ENCODE data around the gene TMEM175.

TMEM175 gene

DNA sequence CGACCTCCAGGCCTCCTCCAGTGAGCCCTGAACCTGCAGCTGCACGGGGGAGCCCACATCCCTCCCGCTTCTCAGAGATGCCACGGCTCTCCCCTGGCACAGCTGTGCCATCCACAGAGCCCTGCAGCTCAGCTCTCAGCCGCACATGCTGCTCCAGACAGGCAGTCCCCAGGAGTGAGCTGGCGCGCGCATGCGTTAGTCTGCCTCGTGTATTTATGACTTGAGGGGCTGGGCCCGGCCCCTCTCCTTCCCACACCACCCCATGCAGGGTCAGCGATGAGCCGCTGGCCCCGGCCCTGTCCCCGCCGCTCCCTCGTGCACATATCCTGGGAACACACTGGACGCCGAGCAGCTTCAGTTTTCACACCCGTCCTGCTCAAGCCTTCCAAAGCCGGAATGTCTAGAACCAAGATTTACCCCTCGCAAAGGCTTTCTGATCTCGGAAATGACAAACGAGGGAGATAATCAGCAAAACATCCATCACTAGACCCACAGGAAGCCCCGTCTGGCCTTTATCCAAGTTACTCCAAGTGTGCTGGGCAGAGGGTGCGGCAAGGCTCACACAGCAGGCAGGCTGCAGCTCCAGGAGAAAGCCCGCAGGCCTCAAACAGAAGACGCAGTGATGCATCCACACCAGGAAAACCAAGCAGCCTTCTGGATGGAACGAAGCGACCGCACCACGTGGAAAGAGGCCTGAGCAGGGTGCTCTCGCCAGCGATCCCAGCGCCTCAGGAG is 24.4 kb upstream of the TMEM175 start:
- POLR2A ChIA-PET: interaction anchor here (1.0 kb wide), 1 partner anchor 24 kb away, joined by 3 read pairs; the partner anchor contains the start of genes GAK and TMEM175
- no peak for TF ChIP-seq L3MBTL2 (conservative IDR thresholded peaks at IDR 0.05)
- no peak for TF ChIP-seq FOXM1 (IDR thresholded peaks at IDR 0.05; ENCODE audit: borderline replicate concordance)
- no peak for TF ChIP-seq NFRKB (IDR thresholded peaks at IDR 0.05)
- TF ChIP-seq SUZ12 (IDR thresholded peaks at IDR 0.05): no peak
- TF ChIP-seq HDGF (IDR thresholded peaks at IDR 0.05; ENCODE audit: borderline replicate concordance): no peak
- TF ChIP-seq ZNF384 (IDR thresholded peaks at IDR 0.05): no peak
- no peak for TF ChIP-seq TARDBP (IDR thresholded peaks at IDR 0.05)
- TF ChIP-seq SP1 (IDR thresholded peaks at IDR 0.05): no peak
- no peak for TF ChIP-seq BHLHE40 (IDR thresholded peaks at IDR 0.05; ENCODE audit: borderline replicate concordance)
- TF ChIP-seq CTBP1 (IDR thresholded peaks at IDR 0.05; ENCODE audit: borderline replicate concordance): no peak
- TF ChIP-seq ELF4 (IDR thresholded peaks at IDR 0.05): no peak
- TF ChIP-seq LEF1 (IDR thresholded peaks at IDR 0.05; ENCODE audit: borderline replicate concordance): no peak
- TF ChIP-seq ARNT (IDR thresholded peaks at IDR 0.05): no peak
- no peak for TF ChIP-seq FOXA1 (IDR thresholded peaks at IDR 0.05)
- TF ChIP-seq, protein P1, sequence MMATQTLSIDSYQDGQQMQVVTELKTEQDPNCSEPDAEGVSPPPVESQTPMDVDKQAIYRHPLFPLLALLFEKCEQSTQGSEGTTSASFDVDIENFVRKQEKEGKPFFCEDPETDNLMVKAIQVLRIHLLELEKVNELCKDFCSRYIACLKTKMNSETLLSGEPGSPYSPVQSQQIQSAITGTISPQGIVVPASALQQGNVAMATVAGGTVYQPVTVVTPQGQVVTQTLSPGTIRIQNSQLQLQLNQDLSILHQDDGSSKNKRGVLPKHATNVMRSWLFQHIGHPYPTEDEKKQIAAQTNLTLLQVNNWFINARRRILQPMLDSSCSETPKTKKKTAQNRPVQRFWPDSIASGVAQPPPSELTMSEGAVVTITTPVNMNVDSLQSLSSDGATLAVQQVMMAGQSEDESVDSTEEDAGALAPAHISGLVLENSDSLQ (IDR thresholded peaks at IDR 0.05): no peak
- TF ChIP-seq FOXK2 (IDR thresholded peaks at IDR 0.05): no peak
- CTCF ChIA-PET: no interaction called here
- DNase-seq (ENCODE audit: extremely low spot score): no peak

DNA sequence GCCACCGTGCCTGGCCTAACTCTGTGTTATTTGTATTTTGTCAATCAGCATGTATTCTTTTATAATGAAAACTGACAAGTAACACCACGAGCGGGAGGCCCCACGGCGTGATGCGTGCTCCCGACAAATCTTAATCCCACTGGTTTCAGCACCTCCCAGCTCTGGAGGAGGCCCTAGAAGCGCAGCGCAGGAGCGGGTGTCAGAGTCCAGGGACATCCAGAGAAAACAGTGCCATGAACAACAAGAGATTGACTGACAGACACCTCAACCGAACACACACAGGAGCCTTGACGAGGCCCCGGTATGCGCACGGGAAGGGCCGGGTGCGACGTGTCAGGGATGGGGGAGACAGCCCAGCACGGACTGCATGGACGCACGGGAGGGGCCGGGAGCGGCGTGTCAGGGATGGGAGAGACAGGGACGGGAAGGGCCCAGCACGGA is 23.1 kb upstream of the TMEM175 start:
- no peak for DNase-seq (ENCODE audit: extremely low spot score)
- CTCF ChIA-PET: no interaction called here
- TF ChIP-seq FOXK2 (IDR thresholded peaks at IDR 0.05) (no peak), ELF4 (IDR thresholded peaks at IDR 0.05) (no peak), TARDBP (IDR thresholded peaks at IDR 0.05) (no peak), LEF1 (IDR thresholded peaks at IDR 0.05; ENCODE audit: borderline replicate concordance) (no peak), SUZ12 (IDR thresholded peaks at IDR 0.05) (no peak), HDGF (IDR thresholded peaks at IDR 0.05; ENCODE audit: borderline replicate concordance) (no peak), L3MBTL2 (conservative IDR thresholded peaks at IDR 0.05) (no peak), NFRKB (IDR thresholded peaks at IDR 0.05) (no peak), ARNT (IDR thresholded peaks at IDR 0.05) (no peak), CTBP1 (IDR thresholded peaks at IDR 0.05; ENCODE audit: borderline replicate concordance) (no peak), FOXM1 (IDR thresholded peaks at IDR 0.05; ENCODE audit: borderline replicate concordance) (no peak), ZNF384 (IDR thresholded peaks at IDR 0.05) (no peak), SP1 (IDR thresholded peaks at IDR 0.05) (no peak), BHLHE40 (IDR thresholded peaks at IDR 0.05; ENCODE audit: borderline replicate concordance) (no peak), FOXA1 (IDR thresholded peaks at IDR 0.05) (no peak)
- TF ChIP-seq, protein P1 (IDR thresholded peaks at IDR 0.05): no peak
- POLR2A ChIA-PET: no interaction called here

DNA sequence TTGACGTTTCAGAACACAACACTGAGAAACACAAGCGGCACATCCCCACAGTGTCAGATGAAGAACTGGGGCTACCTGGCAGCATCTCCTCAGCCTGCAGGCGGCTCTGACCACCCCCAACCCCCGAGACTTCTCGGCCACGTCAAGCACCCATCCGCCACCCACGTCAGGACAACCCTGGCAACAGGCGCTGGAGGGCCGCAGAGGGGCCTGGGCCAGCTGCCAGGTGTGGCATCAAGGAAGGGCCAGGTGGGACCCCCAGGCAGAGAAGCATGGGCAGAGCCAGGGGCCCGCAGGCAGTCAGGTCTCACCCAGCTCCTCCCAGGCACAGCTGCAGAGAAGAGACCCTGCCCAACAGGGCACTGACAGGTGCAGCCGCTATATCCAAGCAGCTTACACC is 22.4 kb upstream of the TMEM175 start:
- ChIA-PET POLR2A (no interaction called here), CTCF (no interaction called here)
- no peak for DNase-seq (ENCODE audit: extremely low spot score)
- TF ChIP-seq SUZ12 (IDR thresholded peaks at IDR 0.05) (no peak), FOXK2 (IDR thresholded peaks at IDR 0.05) (no peak), L3MBTL2 (conservative IDR thresholded peaks at IDR 0.05) (no peak), LEF1 (IDR thresholded peaks at IDR 0.05; ENCODE audit: borderline replicate concordance) (no peak), FOXA1 (IDR thresholded peaks at IDR 0.05) (no peak), CTBP1 (IDR thresholded peaks at IDR 0.05; ENCODE audit: borderline replicate concordance) (no peak), BHLHE40 (IDR thresholded peaks at IDR 0.05; ENCODE audit: borderline replicate concordance) (no peak), ELF4 (IDR thresholded peaks at IDR 0.05) (no peak), NFRKB (IDR thresholded peaks at IDR 0.05) (no peak), SP1 (IDR thresholded peaks at IDR 0.05) (no peak), TARDBP (IDR thresholded peaks at IDR 0.05) (no peak), ARNT (IDR thresholded peaks at IDR 0.05) (no peak)
- TF ChIP-seq, protein P1 (IDR thresholded peaks at IDR 0.05): no peak

DNA sequence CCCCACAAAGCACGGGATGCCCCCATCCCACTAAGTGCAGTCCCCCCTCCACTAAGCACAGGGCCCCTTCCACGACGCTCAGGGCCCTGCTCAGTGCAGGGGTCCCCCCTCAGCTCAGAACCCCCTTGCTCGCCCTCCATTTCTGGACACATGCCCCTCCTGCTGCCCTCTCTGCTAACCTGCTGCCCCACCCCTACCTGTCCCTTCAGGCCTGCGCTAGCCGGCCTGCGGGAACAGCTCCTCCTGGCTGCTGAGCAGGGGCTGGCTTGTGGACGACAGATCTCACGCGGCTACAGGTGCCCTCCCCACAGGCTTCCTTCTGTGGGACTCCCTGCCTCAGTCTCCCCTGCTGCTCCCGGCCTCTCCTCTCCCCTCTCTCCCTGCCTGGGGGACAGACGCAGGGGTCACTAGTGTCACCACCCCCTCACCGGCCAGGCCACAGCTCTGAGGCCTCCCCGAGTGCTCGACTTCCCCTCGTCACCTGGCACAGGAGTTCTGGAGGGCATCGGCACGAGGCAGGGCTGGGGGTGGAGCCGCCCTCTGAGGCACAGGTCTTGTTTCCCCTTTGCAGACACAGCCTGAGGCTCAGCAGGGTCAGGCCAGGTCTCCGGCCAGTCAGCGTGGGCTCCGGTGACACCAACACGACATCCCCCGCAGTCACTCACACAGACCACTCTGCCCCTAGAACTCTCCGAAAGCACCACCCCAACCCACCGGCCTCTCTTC is 21.7 kb upstream of the TMEM175 start:
- no peak for TF ChIP-seq ARNT (IDR thresholded peaks at IDR 0.05)
- TF ChIP-seq HDGF (IDR thresholded peaks at IDR 0.05; ENCODE audit: borderline replicate concordance): no peak
- no peak for TF ChIP-seq NFRKB (IDR thresholded peaks at IDR 0.05)
- TF ChIP-seq CTBP1 (IDR thresholded peaks at IDR 0.05; ENCODE audit: borderline replicate concordance): no peak
- no peak for TF ChIP-seq LEF1 (IDR thresholded peaks at IDR 0.05; ENCODE audit: borderline replicate concordance)
- TF ChIP-seq SP1 (IDR thresholded peaks at IDR 0.05): no peak
- no peak for TF ChIP-seq L3MBTL2 (conservative IDR thresholded peaks at IDR 0.05)
- TF ChIP-seq ELF4 (IDR thresholded peaks at IDR 0.05): no peak
- no peak for TF ChIP-seq ZNF384 (IDR thresholded peaks at IDR 0.05)
- TF ChIP-seq, protein P1 (IDR thresholded peaks at IDR 0.05): no peak
- no peak for TF ChIP-seq SUZ12 (IDR thresholded peaks at IDR 0.05)
- no peak for TF ChIP-seq BHLHE40 (IDR thresholded peaks at IDR 0.05; ENCODE audit: borderline replicate concordance)
- TF ChIP-seq FOXA1 (IDR thresholded peaks at IDR 0.05): no peak
- no peak for TF ChIP-seq TARDBP (IDR thresholded peaks at IDR 0.05)
- no peak for TF ChIP-seq FOXM1 (IDR thresholded peaks at IDR 0.05; ENCODE audit: borderline replicate concordance)
- TF ChIP-seq FOXK2 (IDR thresholded peaks at IDR 0.05): no peak
- ChIA-PET CTCF (no interaction called here), POLR2A (interaction anchor here (1.0 kb wide), 1 partner anchor 128 kb away, joined by 3 read pairs; no protein-coding TSS in a partner anchor)
- DNase-seq (ENCODE audit: extremely low spot score): no peak

All from HEK293T (cell line).